HL-60 (cell line): Measurements from ENCODE around the gene CCP110.

Source experiments
- CTCF ChIP-seq: IDR thresholded peaks from one replicate; pipeline ENCODE4 v1.5.1; 2011; ENCODE audit warnings: low read length, control low read depth, inconsistent platforms; ENCODE audit not compliant: insufficient read depth
- GABPA ChIP-seq: IDR thresholded peaks from 2 replicates; pipeline ENCODE4 v1.6.1; 2012; ENCODE audit warnings: low read depth
- POLR2AphosphoS5 ChIP-seq: IDR thresholded peaks from 2 replicates; pipeline ENCODE4 v1.6.1; 2012; ENCODE audit warnings: low read depth
- REST ChIP-seq: IDR thresholded peaks from 2 replicates; pipeline ENCODE4 v1.6.1; 2012; ENCODE audit warnings: low read depth; ENCODE audit not compliant: insufficient replicate concordance

- TF ChIP-seq POLR2AphosphoS5 (no peak), CTCF (no peak), REST (no peak), GABPA (no peak)
These were observed 49.1 kb upstream of the CCP110 start for GRCh38 chr16:19474617-19475016.
